ENCODE results near the gene POLR3GL. TPM values are rescaled to one million over a fixed set of nuclear protein-coding genes. Genes with fewer than 3 reads are reported as not detected.
"Not testable (repeated sequence)": the region's sequence is repeated elsewhere in the genome, so short reads cannot be mapped to it uniquely, and the experiment has no call there.

Gene POLR3GL
- total and polyA plus RNA-seq, 2 donors = 37.5 to 89.6 TPM

- H3K4me3 ChIP-seq (ENCODE audit: low read length in 2 of 2); H3K27ac ChIP-seq (ENCODE audit: low read depth in 1 of 2, low read length in 1 of 2); H3K36me3 ChIP-seq (ENCODE audit: control insufficient read depth in 2 of 2, insufficient read depth in 2 of 2, low read length in 1 of 2); H3K9me3 ChIP-seq (ENCODE audit: control insufficient read depth in 2 of 2, insufficient read depth in 1 of 2, low read length in 1 of 2); H3K4me1 ChIP-seq (ENCODE audit: control insufficient read depth in 2 of 2, insufficient read depth in 2 of 2, low read length in 2 of 2); DNase-seq (ENCODE audit: low read depth in 6 of 9, low spot score in 9 of 9): not testable (repeated sequence)
- WGBS = 91% methylated on average over 1 of the region's 1 CpG
- peaks cover 0 to 12% of the 10 kb centered on the region in 2 donors for H3K27me3 ChIP-seq (ENCODE audit: control insufficient read depth in 2 of 2, insufficient read depth in 1 of 2, low read length in 1 of 2)
Measured at GRCh38 chr1:146026650-146027049, 62.2 kb downstream of the POLR3GL start.

Other genes with a start within 250 kb of the POLR3GL start
- gene CD160, start 245.2 kb upstream of the POLR3GL start, total RNA-seq = 0.76 TPM
- gene CD160, start 245.2 kb upstream of the POLR3GL start, polyA plus RNA-seq = 0.25 TPM
- gene RNF115, start 140.6 kb upstream of the POLR3GL start, total RNA-seq = 8.8 TPM
- 12.3 TPM for gene RNF115, start 140.6 kb upstream of the POLR3GL start, polyA plus RNA-seq
- gene POLR3C, start 140.5 kb upstream of the POLR3GL start, total RNA-seq = 26.7 TPM
- gene POLR3C, start 140.5 kb upstream of the POLR3GL start, polyA plus RNA-seq = 17.2 TPM
- 3.7 TPM for gene NUDT17, start 119.1 kb upstream of the POLR3GL start, total RNA-seq
- gene NUDT17, start 119.1 kb upstream of the POLR3GL start, polyA plus RNA-seq = 6.0 TPM
- 6.0 TPM for gene PIAS3, start 105.6 kb upstream of the POLR3GL start, total RNA-seq
- gene PIAS3, start 105.6 kb upstream of the POLR3GL start, polyA plus RNA-seq = 29.9 TPM
- 0.28 TPM for gene ANKRD35, start 78.8 kb upstream of the POLR3GL start, total RNA-seq
- gene ANKRD35, start 78.8 kb upstream of the POLR3GL start, polyA plus RNA-seq = 2.7 TPM
- 0.57 TPM for gene ITGA10, start 54.6 kb upstream of the POLR3GL start, total RNA-seq
- gene ITGA10, start 54.6 kb upstream of the POLR3GL start, polyA plus RNA-seq = 10.3 TPM
- gene PEX11B, start 46.0 kb upstream of the POLR3GL start, total RNA-seq = 32.9 TPM
- gene PEX11B, start 46.0 kb upstream of the POLR3GL start, polyA plus RNA-seq = 38.1 TPM
- 225 TPM for gene RBM8A, start 37.2 kb upstream of the POLR3GL start, total RNA-seq
- gene RBM8A, start 37.2 kb upstream of the POLR3GL start, polyA plus RNA-seq = 112 TPM
- gene LIX1L, start 6.7 kb upstream of the POLR3GL start, total RNA-seq = 13.1 TPM
- gene LIX1L, start 6.7 kb upstream of the POLR3GL start, polyA plus RNA-seq = 22.0 TPM
- 0.19 TPM for gene ANKRD34A, start 115 bp upstream of the POLR3GL start, total RNA-seq
- gene ANKRD34A, start 115 bp upstream of the POLR3GL start, polyA plus RNA-seq = 0.89 TPM
- 336 TPM for gene TXNIP, start 31.9 kb downstream of the POLR3GL start, total RNA-seq
- 1,022 TPM for gene TXNIP, start 31.9 kb downstream of the POLR3GL start, polyA plus RNA-seq
- gene HJV, start 57.0 kb downstream of the POLR3GL start, total RNA-seq = 0.38 TPM
- gene HJV, start 57.0 kb downstream of the POLR3GL start, polyA plus RNA-seq = 0.62 TPM
- gene NBPF10, start 180.1 kb downstream of the POLR3GL start, total RNA-seq = 0.66 TPM
- gene NBPF10, start 180.1 kb downstream of the POLR3GL start, polyA plus RNA-seq = 0.59 TPM